H4 (cell line): ENCODE data around the gene ATF3. TPM values are rescaled to one million over a fixed set of nuclear protein-coding genes. Genes with fewer than 3 reads are reported as not detected.

Experiments used
- DNase-seq: peaks from one replicate; pipeline ENCODE4 v3.0.0-alpha.2; 2015; ENCODE audit warnings: low spot score
- total RNA-seq: library from RNA; depleted of rRNA; stranded (reverse); fragments of >200 nt; shearing (Covaris generic); gene quantifications from 2 replicates; pipeline ENCODE4 v1.2.3, GENCODE V29; 2014; rRNA removed

The ATF3 gene
- 9.1 and 13.3 TPM in 2 replicates for total RNA-seq

- peak; percentile 99 for DNase-seq
Measured at GRCh38 chr1:212608392-212608958, at the start of gene ATF3. Gene ATF3 (plus strand): TSS chr1:212608761. CDS start chr1:212615022, 6,261 bp downstream.

- DNase-seq, result no peak
Measured at GRCh38 chr1:212559929-212560328, 48.6 kb upstream of the ATF3 start.

- DNase-seq, result no peak
Measured at GRCh38 chr1:212560933-212561460, 47.6 kb upstream of the ATF3 start.

GRCh38 chr1:212561501-212561931 lies 47.0 kb upstream of the ATF3 start:
- peak; percentile 24 for DNase-seq

- no peak for DNase-seq
Measured at GRCh38 chr1:212562771-212563170, 45.8 kb upstream of the ATF3 start.

GRCh38 chr1:212565079-212565478 lies 43.5 kb upstream of the ATF3 start:
- DNase-seq, result no peak

- no peak for DNase-seq
Measured at GRCh38 chr1:212565571-212566305, 42.8 kb upstream of the ATF3 start.

- DNase-seq, result peak; percentile 95
Measured at GRCh38 chr1:212566522-212567479, 41.8 kb upstream of the ATF3 start.

- no peak for DNase-seq
Measured at GRCh38 chr1:212567638-212568037, 40.9 kb upstream of the ATF3 start.

GRCh38 chr1:212568978-212569537 lies 39.5 kb upstream of the ATF3 start:
- no peak for DNase-seq

- DNase-seq, result no peak
Measured at GRCh38 chr1:212574732-212575131, 33.8 kb upstream of the ATF3 start.

- no peak for DNase-seq
Measured at GRCh38 chr1:212575333-212575732, 33.2 kb upstream of the ATF3 start.

- DNase-seq, result no peak
Measured at GRCh38 chr1:212578041-212578440, 30.5 kb upstream of the ATF3 start.

GRCh38 chr1:212581034-212581433 lies 27.5 kb upstream of the ATF3 start:
- no peak for DNase-seq

GRCh38 chr1:212582291-212582690 lies 26.3 kb upstream of the ATF3 start:
- no peak for DNase-seq

GRCh38 chr1:212582808-212583615 lies 25.5 kb upstream of the ATF3 start:
- no peak for DNase-seq

- DNase-seq, result no peak
Measured at GRCh38 chr1:212583643-212584042, 24.9 kb upstream of the ATF3 start.

GRCh38 chr1:212584092-212584886 lies 24.3 kb upstream of the ATF3 start:
- DNase-seq, result no peak

GRCh38 chr1:212585210-212585609 lies 23.4 kb upstream of the ATF3 start:
- no peak for DNase-seq
